ENCODE results near the gene LCN10. TPM values are rescaled to one million over a fixed set of nuclear protein-coding genes. Genes with fewer than 3 reads are reported as not detected.
"Not testable (repeated sequence)": the region's sequence is repeated elsewhere in the genome, so short reads cannot be mapped to it uniquely, and the experiment has no call there.

Gene LCN10
- total RNA-seq, 1 donor from 2014 or later = not detected

- no peak for DNase-seq
These were observed 29.2 kb upstream of the LCN10 start for GRCh38 chr9:136771907-136772415.

- no peak for DNase-seq
These were observed 27.0 kb upstream of the LCN10 start for GRCh38 chr9:136769710-136770191.

DNA sequence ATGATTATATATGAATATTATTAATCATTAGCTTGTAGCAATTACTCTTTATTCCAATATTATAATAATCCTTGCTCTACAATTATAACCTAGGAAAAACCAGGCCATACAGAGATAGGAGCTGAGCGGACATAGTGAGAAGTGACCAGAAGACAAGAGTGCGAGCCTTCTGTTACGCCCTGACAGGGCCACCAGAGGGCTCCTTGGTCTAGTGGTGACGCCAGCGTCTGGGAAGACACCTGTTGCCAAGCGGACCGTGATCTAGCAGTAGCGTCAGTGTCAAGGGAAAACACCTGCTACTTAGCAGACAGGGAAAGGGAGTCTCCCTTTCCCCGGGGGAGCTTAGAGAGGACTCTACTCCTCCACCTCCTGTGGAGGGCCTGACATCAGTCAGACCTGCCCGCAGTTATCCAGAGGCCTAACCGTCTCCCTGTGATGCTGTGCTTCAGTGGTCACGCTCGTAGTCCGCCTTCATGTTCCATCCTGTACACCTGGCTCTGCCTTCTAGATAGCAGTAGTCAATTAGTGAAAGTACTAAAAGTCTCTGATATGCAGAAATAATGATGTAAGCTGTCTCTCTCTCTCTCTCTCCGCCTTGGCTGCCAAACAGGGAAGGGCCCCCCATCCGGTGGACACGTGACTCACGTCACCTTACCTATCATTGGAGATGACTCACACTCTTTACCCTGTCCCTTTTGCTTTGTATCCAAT is 23.8 kb upstream of the LCN10 start:
- not testable (repeated sequence) for DNase-seq

GRCh38 chr9:136765745-136766409 is 23.1 kb upstream of the LCN10 start:
- not testable (repeated sequence) for DNase-seq

DNA sequence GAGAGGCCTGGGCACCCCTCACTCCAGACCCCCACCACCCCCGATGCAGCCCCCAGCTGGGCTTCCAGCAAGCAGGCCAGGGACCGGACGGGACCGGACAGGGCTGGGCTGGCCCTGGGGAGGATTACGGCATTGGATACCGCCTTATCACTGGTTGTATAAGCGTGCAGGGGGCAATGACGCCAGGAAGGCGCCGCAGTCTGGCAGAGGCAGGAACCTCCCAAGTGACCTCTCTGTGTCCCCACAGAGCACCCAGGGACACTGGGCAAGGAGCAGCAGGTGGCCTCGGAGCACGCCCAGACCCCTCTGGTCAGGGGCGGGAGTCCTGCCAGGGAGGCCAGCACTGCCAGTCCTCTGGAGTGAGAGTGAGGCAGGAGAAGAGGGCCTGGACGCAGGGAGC is 22.3 kb upstream of the LCN10 start:
- no peak for DNase-seq

DNA sequence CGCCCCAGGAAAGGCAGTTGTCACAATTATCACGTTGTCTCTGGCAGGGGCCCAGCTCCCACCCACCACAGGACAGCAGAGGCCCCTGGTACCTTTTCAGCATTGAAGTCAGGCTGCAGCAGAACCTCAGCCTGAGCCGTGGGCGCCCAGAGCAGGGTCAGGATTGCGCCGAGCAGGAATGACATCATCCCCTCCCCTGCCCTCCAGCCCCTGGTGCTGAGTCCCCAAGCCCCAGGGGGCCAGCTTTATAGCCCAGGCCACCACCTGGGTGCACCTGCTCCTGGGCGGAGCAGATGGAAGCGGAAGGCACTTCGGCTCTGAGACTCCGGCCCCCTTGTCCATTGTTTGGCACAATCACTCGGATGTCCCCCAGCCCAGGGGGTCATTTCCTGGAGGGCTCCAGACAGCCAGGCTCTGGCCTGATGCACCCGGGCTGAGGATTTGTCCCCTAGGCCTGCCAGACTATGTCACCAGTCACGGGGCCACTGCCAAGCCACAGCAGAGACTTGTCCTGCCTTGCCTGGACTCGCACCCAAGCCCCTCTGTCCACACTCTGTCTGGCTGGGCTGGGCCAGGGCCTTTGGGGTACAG is 21.7 kb upstream of the LCN10 start, which contains the start of gene LCN15:
TSS of gene LCN15 (minus strand) at position 218 of the 591 bp plus-strand sequence. CDS start at position 188, 30 bp downstream.
- DNase-seq = no peak

DNA sequence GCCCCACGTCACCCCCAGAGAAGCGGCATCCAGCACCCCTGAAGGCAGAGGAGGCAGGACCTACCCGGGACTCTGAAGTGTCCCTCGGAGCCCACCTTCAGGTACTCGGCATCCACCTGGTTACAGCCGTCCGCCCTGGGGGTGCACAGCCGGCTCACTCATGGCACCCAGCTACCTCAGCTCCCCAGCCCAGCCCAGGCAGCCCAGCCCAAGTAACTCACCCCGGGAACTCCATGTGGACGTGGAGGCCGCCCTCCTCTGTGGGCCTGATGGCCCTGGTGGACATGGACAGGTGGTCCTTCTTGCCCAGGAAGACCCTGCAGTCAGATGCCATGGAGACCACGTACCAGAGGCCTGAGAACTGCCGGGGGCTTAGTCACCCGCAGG is 20.9 kb upstream of the LCN10 start:
- no peak for DNase-seq

DNA sequence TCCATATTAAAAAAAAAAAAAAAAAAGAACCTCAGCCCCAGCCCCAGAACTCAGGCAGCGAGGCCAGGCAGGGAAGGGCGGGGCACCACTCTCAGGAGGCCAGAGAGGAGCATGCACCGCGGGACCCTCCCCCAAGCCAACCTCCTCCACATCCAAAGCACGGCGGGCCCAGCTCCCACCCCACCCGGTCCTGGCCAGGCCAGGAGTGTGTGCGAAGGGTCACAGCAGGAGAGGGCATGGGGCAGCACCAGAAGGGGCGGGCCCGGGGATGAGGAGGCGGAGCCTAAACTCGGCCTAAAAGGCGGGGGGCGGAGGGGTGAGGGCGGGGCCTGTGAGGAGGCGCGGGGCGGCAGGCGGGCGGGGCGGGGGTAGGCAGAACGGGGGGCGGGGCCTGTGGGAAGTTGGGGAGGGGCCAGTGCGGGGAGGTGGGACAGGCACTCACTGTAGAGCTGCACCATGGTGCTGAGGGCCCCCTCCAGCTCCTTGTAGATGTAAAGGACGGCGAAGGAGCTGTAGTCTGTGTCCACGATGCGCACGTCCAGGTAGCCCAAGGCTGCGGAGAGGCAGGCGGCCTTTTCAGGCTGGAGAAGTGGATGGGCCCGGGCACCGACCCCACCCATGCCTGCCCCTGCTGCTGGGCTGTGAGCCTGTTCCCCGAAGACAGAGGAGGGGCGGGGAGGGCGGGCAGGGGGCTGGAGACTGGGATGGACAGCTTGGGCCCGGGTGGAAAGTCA is 20.3 kb upstream of the LCN10 start:
- DNase-seq = no peak

DNA sequence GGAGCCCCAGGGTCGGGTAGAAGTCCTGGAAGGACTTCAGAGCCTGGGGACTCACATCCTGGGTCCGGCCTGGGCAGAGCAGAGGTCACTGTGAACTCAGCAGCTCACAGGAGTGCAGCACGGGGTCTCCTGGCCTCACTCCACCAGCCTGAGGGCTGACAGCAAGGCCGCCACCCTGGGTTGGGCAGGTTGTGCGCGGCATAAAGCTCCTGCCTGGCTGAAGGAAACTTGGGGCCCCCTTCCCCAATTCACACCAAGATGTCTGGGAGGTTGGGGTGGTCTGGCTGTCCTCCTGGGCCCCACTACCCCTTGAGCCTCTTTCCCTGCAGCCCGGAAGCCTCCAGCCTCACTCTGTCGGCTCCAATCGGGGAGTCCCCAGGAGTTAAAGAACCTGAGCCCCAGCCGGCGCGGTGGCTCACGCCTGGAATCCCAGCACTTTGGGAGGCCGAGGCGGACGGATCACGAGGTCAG is 19.5 kb upstream of the LCN10 start:
- DNase-seq = no peak

GRCh38 chr9:136761545-136761981 is 18.8 kb upstream of the LCN10 start:
- no peak for DNase-seq

DNA sequence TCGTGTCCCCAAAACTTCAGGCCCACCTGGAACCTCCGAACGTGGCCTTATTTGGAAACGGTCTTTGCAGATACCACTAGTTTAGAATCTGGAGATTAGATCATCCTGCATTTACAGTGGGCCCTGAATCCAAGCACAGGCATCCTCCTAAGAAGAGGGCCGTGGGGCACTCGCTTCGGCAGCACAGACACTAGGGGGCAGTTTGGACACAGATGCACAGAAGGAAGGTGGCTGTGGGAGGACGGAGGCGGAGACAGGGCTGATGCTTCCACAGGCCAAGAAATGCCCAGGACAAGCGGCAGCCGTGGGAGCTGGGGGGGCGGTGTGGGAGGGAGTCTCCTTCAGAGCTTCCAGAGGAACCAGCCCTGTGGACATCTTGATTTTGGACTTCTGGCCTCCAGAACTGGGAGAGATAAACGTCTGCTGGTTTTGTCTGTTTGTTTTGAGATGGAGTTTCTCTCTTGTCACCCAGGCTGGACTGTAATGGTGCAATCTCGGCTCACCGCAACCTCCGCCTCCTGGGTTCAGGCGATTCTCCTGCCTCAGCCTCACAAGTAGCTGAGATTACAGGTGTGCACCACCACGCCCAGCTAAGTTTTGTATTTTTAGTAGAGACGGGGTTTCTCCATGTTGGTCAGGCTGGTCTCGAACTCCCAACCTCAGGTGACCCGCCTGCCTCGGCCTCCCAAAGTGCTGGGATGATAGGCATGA is 18.2 kb upstream of the LCN10 start:
- DNase-seq = not testable (repeated sequence)

GRCh38 chr9:136760424-136760823 is 17.7 kb upstream of the LCN10 start:
- no peak for DNase-seq

GRCh38 chr9:136759436-136760325 is 16.9 kb upstream of the LCN10 start:
- no peak for DNase-seq

GRCh38 chr9:136759001-136759400 is 16.3 kb upstream of the LCN10 start:
- no peak for DNase-seq

DNA sequence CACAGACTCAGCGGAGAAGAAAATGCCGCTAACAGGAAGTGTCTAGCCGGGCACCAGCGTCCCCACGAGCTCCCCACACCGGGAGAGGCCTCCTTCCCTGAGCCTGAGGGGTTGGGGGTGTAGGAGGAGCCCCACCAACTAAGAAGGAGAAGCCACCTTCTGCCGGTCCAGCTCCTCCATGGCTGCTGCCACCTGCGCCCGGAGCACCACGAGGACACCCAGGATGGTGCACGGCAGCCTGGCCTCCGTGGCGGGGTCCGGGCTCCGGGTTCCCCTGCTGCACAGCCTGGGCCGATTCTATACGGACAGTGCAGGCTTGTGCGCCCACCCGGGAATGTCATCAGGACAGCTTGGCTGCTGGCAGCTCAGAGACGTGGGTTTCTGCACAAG is 15.0 kb upstream of the LCN10 start:
- DNase-seq = no peak

DNA sequence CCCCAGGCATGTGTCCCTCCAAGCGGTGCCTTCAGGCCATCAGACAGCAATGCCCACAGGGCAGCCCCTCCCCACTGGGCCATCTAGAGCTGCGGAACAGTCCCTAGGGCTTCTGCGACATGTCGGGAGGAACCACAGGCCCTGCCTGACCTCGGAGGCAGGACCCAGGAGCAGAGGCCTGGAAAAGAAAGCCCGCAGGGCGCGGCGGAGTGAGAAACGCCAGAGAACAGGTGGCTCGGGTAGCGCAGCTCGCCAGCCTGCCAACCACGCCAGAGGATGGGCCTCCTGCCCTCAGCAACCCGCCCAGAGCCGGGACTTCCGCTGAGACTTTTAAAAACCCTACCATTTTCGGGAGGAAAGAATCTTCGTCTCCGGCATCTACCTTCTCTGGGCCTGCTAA is 14.6 kb upstream of the LCN10 start:
- DNase-seq = no peak

GRCh38 chr9:136756836-136757235 is 14.1 kb upstream of the LCN10 start:
- DNase-seq = no peak

GRCh38 chr9:136756134-136756438 is 13.3 kb upstream of the LCN10 start:
- no peak for DNase-seq

GRCh38 chr9:136755302-136756133 is 12.8 kb upstream of the LCN10 start:
- not testable (repeated sequence) for DNase-seq
